Measurements from ENCODE around the gene PUS1.

Gene PUS1

GRCh38 chr12:131994589-131994988, 65.5 kb downstream of the PUS1 start:
- no peak for DNase-seq (ENCODE audit: low spot score)
